NCI-H526 treated with DMSO at 0.1 percent for 48 hours (cell line): ENCODE data around the gene STX2.
"Not testable (repeated sequence)": the region's sequence is repeated elsewhere in the genome, so short reads cannot be mapped to it uniquely, and the experiment has no call there.

ENCODE experiments used
- DNase-seq: peaks from one replicate; lab custom pipeline; 2025; lab: John Stamatoyannopoulos, UW

The STX2 gene

DNA sequence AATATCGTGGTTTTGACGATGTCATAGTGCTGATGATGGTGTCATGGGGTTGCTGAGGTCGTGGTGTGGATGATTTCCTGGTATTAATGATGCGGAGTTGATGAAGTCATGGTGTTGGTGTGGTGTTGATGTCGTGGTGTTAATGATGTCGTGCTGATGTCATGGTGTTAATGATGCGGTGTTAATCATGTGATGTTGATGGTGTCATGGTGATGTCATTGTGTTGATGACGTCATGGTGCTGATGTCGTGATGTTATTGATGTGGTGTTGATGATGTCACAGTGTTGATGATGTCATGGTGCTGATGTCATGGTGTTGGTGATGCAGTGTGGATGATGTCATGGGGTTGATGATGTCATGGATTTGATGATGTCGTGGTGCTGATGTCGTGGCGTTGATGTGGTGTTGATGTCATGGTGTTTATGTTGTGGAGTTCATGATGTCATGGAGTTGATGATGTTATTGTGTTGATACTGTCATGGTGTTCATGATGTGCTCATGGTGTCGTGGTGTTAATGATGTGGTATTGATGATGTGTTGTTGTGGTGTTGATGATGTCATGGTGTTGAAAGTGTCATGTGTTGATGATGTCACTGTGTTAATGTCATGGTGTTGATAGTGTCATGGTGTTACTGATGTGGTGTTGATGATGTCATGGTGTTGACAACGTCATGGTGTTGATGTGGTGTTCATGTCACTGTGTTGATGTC, 74.4 kb downstream of the STX2 start:
- no peak for DNase-seq

DNA sequence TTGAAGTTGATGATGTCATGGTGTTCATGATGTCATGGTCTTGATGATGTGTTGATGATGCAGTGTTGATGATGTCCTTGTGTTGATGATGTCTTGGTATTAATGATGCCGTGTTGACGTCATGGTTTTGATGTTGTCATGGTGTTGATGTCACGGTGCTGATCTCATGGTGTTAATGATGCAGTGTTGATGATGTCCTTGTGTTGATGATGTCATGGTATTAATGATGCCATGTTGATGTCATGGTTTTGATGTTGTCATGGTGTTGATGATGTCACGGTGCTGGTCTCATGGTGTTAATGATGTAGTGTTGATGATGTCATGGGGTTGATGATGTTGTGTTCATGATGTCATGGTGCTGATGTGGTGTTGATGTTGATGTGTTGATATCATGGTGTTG, 75.0 kb downstream of the STX2 start:
- no peak for DNase-seq

DNA sequence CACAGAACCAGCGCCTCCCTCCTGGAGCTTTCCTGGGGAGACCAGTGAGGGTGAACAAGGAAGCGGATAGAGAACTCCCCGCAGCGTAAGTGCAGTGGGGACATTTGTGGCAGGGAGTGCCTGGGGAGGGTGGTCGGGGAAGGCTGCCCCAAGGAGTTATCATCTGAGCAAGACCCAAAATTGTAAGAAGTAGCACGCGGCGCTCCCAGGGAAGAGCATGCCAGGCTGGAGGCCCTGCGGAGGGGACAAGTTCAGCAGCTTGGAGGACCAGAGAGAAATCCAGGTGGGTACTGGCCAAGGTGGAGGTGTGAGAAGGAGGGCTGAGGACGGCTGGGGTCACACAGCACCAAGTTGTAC, 76.8 kb downstream of the STX2 start:
- no peak for DNase-seq

DNA sequence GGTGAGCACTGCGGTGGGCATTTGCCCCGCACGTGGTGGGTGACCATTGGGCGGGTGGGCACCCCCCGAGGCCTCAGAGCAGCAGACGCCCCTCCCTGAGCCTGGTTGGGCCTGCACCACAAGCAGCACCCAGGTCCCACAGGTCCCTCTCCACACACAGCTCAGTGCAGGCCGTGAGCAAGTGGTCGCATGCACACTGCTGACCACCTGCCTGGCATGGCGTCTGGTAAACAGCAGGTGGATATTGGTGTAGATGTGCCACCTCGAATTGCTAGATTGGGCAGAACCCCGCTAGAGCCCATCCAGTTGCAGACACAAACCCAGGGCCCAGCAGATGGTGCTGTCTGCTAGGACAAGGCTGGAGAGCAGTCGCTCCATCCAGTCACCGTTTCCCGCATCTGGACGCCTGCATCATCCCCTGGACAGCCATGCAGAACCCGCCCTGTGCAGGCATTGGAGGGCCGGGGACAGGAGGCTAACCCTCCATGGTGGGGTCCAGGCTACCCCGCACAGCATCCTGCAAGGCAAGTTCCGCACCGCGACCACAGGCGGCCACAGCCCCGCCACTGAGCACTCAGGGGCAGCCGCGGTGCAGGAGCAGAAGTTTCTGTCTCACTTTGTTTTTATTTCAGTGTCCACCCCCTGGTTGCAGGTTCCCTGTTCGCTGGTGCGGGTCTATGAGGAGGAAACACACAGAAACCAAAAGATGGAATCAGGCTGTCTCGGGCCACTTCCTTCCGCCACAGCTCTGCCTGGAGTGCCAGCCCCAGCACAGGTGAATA, 77.3 kb downstream of the STX2 start:
- peak; percentile 42 for DNase-seq

DNA sequence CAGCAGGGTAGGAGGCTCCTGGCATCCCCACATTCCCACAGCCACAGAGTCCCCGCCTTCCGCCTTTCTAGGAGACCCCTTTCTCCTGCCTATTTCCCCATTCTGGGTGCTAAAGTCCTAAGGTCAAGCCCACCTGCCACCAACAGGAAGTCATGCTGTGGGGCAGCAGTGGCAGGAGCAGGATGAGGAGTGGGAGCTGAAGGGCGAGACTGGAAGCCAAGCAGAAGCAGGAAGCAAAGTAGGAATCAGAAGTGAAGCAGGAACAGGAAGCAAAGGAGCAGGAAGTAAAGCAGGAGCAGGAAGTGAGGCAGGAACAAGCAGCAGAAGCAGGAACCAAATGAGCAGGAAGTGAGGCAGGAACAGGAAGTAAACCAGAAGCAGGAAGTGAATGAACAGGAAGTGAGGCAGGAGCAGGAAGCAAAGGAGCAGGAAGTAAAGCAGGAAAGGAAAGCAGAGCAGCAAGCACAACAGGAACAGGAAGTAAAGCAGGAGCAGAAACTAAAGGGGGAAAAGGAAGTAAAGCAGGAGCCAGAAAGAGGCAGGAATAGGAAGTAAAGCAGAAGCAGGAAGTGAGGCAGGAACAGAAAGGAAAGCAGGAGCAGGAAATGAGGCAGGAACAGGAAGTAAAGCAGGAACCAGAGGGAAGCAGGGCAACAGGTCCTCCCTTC, 84.7 kb downstream of the STX2 start:
- no peak for DNase-seq

DNA sequence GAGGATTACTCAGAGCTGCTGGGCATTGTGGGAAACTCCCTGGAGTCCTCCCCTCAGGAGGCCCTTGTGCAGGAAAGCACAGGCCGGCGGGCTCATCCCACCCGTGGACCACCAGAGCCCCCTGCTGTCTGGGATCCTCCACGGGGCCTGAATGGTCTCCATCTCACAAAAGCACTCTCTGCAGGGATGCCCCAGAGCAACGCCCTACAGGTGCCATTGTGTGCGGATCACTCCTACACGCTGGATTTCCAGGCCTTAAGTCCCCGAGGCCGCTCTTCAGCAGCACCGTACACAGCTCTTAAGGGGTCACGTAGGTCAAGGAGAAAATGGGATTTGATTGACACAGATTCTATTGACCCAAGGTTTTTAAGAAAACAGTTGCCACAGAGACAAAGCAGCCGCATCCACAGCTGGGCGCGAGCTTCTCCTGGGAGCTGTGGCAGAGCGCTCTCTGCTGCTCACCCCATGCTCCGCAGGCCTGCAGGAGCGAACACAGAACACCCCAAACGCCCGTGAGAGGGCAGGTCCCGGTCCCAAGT, 86.3 kb downstream of the STX2 start:
- DNase-seq: no peak

DNA sequence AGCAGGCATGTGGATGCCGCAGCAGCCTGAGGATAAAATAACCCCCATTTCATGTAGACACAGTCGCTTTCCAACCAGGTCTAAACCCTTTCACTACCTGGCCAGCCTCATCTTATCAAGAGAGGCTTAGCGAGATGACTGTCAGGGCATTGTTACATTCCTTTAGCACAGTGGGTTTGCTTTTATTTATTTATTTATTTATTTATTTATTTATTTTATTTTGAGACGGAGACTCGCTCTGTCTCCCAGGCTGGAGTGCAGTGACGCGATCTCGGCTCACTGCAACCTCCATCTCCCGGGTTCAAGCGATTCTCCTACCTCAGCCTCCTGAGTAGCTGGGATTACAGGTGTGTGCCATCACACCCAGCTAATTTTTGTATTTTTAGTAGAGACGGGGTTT, 87.0 kb downstream of the STX2 start:
- DNase-seq: not testable (repeated sequence)

DNA sequence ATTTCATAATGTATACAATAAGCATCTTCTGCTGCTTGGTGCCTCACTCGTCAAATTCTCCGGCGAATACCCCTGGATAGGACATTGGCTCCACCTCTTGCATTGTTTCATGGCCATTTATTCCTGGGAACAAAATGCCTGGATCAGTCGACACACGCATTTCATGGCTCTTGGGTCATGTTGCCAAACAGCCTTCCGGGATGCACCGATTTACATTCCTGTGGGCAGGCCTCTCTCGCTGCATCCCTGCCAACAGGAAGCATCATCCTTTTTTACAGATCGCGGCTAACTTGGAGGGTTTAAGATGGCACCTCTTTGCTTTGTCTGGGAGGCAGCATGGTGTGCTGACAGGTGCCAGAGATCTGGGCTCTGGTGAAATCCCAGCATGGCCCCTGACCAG, 90.3 kb downstream of the STX2 start:
- DNase-seq: no peak

DNA sequence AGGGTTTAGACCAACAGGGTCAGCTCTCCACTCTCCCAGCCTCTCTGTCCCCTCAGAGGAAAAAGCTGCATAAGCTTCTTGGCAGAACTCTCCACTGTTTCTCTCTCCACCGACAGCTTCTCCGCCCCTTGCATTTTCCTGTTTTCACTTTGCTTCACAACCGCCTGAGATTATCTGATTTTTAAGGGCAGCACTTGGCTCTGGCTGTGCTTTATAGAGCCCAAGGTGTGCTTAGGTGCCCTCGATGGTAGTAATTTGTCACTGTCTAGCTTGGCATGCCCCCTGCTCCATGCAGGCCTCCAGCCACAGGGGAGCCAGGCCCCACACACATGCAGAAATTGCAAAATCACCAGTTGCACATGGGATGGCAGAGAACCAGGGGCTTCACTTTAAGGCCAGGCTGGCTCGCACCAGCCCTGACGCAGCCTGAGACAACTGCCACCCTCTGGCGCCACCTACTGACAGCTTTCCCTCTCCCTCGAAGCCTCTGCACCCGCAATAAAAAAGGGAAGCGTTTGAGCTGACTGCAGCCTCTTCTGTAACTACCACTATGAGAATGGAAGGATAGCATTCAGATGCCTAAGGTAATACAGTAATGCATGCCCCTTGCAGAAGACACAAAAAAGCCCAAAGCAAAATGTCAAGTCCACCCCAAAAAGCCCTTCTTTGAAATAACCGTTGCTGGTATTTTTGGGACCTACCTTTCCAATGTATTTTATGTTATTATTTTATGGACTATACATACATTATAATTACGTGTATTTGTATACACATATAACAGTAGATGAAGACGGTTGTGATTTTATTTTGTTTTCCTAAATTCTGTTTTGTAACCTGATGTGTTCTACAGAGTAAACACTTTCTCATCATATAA, 90.9 kb downstream of the STX2 start:
- peak; percentile 74 for DNase-seq

DNA sequence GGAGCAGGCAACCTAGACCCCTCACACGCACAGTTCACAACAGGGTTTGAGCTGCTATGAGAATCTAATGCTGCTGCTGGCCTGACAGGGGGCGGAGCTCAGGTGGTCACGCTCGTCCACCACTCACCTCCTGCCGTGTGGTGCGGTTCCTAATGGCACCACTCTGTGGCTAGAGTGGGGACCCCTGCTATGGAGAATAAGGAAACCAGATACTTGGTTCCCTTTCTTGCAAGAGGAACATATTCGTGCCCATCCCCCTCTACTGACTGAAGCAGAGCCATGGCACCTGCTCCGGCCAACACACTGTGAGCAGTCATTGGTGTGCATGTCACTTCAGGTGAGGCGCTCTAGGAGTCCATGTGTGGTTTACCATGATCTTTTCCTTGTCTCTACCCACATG, 92.5 kb downstream of the STX2 start:
- no peak for DNase-seq

DNA sequence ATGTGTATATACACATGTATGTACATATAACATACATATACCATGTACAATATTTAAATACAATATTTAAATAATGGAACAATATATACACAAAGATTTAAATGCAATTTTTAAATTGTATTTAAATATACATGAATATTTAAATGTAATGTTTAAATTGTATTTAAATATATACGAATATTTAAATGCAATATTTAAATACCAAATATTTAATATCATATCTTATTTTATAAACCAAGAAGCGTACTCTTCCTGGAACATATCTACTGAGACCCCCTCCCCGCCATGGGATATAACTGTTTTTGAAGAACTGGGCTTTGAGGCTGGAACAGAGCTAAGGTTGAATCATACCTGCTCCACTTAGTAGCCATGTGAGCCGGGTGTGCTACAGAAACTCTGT, 93.1 kb downstream of the STX2 start:
- DNase-seq: no peak

DNA sequence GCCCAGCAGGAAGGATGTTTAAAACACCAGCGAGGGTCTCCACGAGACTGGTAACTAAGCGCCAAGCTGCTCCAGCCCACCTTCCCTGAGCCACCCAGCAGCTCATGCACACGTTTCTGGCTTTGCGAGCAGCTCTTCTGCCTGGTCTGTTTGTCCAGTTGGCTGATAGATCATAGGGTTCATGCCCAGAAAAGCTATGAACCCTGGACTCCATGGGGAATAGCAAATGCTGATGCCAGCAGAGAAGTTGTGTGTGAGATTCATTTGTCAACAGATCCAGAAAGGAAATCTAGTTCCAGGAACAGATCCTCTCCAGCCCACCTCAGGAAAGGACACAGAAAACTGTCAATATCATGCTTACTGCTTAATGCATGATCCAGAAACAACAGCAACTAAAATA, 94.8 kb downstream of the STX2 start:
- no peak for DNase-seq

DNA sequence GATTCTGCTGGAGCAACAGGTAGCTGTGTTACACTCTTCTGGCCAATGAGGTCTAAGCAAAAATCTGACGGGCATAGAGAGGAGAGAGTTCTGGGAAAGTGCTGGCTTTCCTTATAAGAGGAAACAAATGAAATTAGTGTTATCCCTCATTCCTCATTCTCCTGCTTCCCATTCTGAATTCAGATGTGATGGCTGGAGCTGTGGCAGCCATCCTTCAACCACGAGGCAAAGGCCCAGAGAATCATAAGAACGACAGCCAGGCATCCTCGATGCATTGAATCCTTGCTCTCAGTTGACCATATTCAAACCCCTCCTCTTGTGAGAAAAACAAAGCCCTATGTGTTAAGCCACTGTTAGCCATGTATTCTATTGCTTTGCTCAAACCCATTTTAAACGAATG, 95.4 kb downstream of the STX2 start:
- no peak for DNase-seq

DNA sequence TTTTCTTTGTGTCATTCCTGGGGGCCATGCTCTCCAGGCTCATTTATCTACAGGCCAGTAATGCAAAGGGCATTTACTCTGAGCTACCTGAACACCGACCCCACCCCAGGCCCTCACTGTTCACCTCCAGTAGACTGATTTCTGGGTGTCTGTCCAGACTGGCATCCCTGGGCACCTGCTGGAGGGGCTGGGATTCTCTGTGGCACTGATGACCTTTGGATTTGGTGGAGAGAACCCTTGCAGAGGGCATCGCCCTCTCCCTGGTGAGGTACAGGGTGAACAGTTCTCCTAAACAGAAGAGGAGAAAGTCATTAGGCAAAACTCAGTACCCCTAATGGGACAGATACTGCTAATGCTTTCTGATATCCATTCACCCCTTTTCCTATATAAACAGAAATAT, 95.9 kb downstream of the STX2 start:
- DNase-seq: no peak

DNA sequence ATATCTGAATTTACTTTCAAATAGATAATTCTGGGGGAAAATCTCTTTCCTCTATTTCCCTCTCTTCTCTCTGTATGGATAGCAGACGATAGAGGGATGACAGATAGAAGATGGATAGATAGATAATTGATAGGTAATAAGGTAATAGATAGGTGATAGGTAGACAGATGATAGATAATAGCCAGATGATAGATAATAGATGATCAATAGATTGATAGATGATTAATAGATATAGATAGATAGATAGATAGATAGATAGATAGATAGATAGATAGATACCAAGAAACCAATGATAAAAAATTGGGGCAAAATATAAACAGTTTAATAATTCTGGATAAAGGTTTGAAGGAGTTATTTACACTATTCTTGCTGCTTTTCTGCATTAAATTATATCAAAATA, 96.3 kb downstream of the STX2 start:
- DNase-seq: no peak

DNA sequence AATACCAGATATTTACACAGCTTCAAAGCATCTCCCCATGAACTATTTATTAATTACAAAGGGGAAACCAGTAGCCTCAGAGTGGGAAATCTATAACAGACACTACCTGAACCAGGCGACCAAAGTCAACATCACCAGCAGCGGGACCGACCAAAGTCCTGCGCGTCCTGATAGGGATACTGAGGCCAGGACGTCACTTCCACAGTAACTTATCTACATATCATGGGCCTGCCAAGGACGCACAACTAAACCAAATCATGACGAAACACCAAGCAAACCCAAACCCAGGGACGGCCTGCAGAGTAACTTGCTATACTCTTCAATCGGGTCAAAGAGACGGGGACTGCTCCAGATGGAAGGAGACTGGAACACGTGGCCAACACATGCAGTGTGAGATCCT, 96.9 kb downstream of the STX2 start:
- DNase-seq: no peak
